OCI-LY7 (cell line): Measurements from ENCODE around the gene MVD.

Experiments
- CTCF ChIP-seq: fragments of 200-600 bp; sonication (generic); conservative IDR thresholded peaks from 2 replicates; pipeline ENCODE4 v1.5.1; 2014; ENCODE audit warnings: mild to moderate bottlenecking, antibody characterized with exemption, low read length, moderate library complexity, mixed read lengths
- EZH2phosphoT487 ChIP-seq: fragments of 200-600 bp; sonication (generic); IDR thresholded peaks from 2 replicates; pipeline ENCODE4 v1.6.1; 2018; ENCODE audit warnings: low read depth, borderline replicate concordance, mild to moderate bottlenecking, mixed run types, antibody characterized with exemption, low read length, moderate library complexity, mixed read lengths

- no peak for TF ChIP-seq CTCF
- no peak for TF ChIP-seq EZH2phosphoT487
These were observed 14.8 kb upstream of the MVD start for GRCh38 chr16:88677721-88678120.
